Neural crest cell (in vitro differentiated cells): ENCODE data around the gene YIF1A. TPM values are rescaled to one million over a fixed set of nuclear protein-coding genes. Genes with fewer than 3 reads are reported as not detected.

ENCODE experiments used
- DNase-seq: peaks from one replicate; pipeline ENCODE4 v3.0.0; 2021; ENCODE audit warnings: low read depth, mixed read lengths, low spot score
- H3K27ac Mint-ChIP-seq: one replicate; pipeline ENCODE4 v1.8.0; 2021; ENCODE audit warnings: mild to moderate bottlenecking, mixed read lengths; ENCODE audit not compliant: unreplicated experiment
- H3K27me3 Mint-ChIP-seq: 2 replicates; pipeline ENCODE4 v1.8.0; 2021; ENCODE audit warnings: low read depth, mild to moderate bottlenecking, mixed read lengths
- H3K36me3 Mint-ChIP-seq: 2 replicates; pipeline ENCODE4 v1.8.0; 2021; ENCODE audit warnings: low read depth, mild to moderate bottlenecking, mixed read lengths
- H3K4me1 Mint-ChIP-seq: 2 replicates; pipeline ENCODE4 v1.8.0; 2021; ENCODE audit warnings: mixed read lengths
- H3K4me3 Mint-ChIP-seq: one replicate; pipeline ENCODE4 v1.8.0; 2021; ENCODE audit warnings: mild to moderate bottlenecking, mixed read lengths
- H3K9me3 Mint-ChIP-seq: 2 replicates; pipeline ENCODE4 v1.8.0; 2021; ENCODE audit warnings: mixed read lengths
- total RNA-seq: library from RNA; stranded (reverse); gene quantifications from 2 replicates; pipeline ENCODE4 v1.2.1, GENCODE V29; 2021
- TF ChIP-seq, protein P1 (sequence below): fragments of 200-600 bp; sonication (generic); conservative IDR thresholded peaks from 2 replicates; pipeline ENCODE4 v1.5.0; 2021; ENCODE audit warnings: antibody characterized with exemption, mild to moderate bottlenecking

Gene YIF1A
- total RNA-seq, 1 donor from 2014 or later: 60.9 TPM

DNA sequence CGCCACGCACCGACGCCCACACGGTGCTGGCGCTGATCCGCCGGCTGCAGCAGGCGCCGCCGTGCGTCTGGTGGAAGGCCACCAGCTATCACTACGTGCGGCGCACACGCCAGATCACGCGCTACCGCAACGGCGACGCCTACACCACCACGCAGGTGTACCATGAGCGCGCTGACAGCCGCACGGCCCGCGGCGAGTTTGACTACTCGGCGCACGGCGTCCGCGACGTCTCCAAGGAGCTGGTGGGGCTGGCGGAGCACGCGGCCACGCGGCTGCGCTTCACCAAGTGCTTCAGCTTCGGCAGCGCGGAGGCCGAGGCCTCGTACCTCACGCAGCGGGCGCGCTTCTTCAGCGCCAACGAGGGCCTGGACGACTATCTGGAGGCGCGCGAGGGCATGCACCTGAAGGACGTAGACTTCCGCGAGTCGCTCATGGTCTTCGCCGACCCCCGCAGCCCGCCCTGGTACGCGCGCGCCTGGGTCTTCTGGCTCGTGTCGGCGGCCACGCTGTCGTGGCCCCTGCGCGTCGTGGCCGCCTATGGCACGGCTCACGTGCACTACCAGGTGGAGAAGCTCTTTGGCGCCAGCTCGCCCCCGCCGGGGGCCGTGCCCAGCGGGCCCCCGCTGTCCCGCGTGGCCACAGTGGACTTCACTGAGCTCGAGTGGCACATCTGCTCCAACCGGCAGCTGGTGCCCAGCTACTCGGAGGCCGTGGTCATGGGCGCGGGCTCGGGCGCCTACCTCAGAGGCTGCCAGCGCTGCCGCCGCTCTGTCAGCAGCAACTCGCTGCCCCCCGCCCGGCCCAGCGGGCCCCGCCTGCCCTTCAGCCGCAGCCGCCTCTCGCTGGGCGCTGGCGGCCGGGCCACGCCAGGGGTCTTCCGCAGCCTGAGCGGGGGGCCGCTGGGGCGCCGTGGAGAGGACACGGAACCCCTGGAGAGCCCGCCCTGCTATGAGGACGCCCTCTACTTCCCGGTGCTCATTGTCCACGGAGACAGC lies 6.0 kb upstream of the YIF1A start:
- Mint-ChIP-seq H3K27ac (no peak overlapping the region), H3K4me1 (peaks cover 17% of the 10 kb centered on the region), H3K4me3 (no peak overlapping the region), H3K27me3 (peaks cover 56% of the 10 kb centered on the region), H3K36me3 (no peaks in the 10 kb centered on the region), H3K9me3 (no peaks in the 10 kb centered on the region)
- no peak for DNase-seq
- TF ChIP-seq, protein P1, sequence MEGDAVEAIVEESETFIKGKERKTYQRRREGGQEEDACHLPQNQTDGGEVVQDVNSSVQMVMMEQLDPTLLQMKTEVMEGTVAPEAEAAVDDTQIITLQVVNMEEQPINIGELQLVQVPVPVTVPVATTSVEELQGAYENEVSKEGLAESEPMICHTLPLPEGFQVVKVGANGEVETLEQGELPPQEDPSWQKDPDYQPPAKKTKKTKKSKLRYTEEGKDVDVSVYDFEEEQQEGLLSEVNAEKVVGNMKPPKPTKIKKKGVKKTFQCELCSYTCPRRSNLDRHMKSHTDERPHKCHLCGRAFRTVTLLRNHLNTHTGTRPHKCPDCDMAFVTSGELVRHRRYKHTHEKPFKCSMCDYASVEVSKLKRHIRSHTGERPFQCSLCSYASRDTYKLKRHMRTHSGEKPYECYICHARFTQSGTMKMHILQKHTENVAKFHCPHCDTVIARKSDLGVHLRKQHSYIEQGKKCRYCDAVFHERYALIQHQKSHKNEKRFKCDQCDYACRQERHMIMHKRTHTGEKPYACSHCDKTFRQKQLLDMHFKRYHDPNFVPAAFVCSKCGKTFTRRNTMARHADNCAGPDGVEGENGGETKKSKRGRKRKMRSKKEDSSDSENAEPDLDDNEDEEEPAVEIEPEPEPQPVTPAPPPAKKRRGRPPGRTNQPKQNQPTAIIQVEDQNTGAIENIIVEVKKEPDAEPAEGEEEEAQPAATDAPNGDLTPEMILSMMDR: no peak

DNA sequence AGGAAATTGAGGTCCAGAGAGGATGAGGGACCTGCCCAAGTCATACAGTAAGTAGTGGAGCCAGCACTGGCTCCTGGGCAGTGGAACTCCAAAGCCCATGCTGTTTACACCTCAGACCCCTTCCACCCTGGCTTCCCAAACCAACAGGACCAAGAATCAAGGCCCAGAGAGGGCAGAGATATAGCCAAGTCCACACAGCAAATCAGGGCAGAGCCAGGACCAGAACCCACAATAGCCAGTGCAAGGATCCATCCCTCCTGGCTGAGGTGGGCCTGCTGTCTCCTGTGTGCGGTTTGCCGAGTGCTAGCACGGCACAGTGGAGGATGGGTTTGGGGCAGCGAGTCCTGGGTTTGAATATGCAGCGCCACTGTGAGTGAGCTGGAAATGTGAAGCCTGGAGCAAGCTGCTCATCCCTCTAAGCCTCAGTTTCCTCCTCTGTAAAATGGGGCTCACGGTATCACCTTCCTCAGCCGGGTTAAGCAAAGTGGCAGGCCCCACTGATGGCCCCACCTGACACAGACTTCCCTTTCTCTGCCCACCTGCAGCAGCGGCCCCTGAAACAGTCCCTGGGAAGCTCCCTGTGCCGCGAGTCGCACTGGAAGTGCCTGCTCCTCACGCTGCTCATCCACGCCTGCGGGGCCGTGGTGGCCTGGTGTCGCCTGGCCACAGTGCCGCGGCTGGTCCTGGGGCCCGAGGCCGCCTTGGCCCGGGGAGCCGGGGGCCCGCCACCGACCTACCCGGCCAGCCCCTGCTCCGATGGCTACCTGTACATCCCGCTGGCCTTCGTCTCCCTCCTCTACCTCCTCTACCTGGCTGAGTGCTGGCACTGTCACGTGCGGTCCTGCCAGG lies 5.1 kb upstream of the YIF1A start:
- no peak for DNase-seq
- H3K36me3 Mint-ChIP-seq: no peaks in the 10 kb centered on the region
- TF ChIP-seq, protein P1: no peak
- peak overlapping the region; percentile 71 for H3K4me3 Mint-ChIP-seq
- H3K9me3 Mint-ChIP-seq: no peaks in the 10 kb centered on the region
- peaks cover 26% of the 10 kb centered on the region for H3K4me1 Mint-ChIP-seq
- H3K27ac Mint-ChIP-seq: no peak overlapping the region
- H3K27me3 Mint-ChIP-seq: peaks cover 62% of the 10 kb centered on the region

- peaks cover 29% of the 10 kb centered on the region for H3K4me1 Mint-ChIP-seq
- no peak overlapping the region for H3K27ac Mint-ChIP-seq
- H3K9me3 Mint-ChIP-seq: no peaks in the 10 kb centered on the region
- H3K27me3 Mint-ChIP-seq: peaks cover 64% of the 10 kb centered on the region
- no peaks in the 10 kb centered on the region for H3K36me3 Mint-ChIP-seq
- no peak for DNase-seq
- peak overlapping the region; percentile 71 for H3K4me3 Mint-ChIP-seq
- TF ChIP-seq, protein P1: no peak
These were observed 4.4 kb upstream of the YIF1A start for GRCh38 chr11:66293352-66293751.

DNA sequence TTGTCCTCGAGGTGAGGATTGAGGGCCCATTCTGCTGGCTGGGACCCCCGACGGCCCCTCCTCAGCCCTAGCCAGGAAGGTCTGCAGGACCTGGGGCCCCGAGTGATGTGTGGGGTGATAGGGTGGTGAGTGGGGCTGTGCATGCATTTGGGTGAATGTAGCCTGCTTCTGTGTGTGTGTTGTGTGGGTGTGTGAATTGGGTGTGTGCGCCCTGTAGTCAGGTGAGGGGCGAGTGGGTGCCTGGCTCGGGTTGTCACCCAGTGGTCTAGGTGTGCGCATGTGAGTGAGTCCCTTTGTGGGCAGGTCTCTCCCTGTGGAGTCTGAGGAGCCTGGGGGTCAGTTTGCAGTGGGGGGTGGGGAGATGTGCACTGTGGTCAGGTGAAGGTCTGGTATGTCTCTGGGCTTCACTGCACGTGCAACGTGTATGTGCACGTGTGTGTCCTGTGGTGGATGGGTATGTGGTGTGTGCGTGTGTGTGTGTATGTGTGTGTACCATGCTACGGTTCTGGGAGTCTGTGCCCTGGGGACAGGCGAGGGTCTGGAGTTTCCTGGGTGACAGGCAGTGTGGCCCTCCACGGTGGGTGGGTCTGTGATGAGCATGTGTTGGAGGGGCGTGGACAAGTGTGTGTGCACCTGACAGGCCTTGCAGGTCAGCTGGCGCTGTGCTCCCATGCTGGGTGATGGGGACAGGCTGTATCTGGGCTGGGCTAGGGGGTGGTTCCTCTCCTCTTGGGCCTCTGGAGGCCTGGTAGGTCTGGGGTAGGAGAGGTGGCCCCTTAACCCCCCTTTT lies 3.8 kb upstream of the YIF1A start:
- Mint-ChIP-seq H3K36me3 (no peaks in the 10 kb centered on the region), H3K27me3 (peaks cover 61% of the 10 kb centered on the region)
- DNase-seq: no peak

More for the DNA sequence above, 3.8 kb upstream of the YIF1A start:
- TF ChIP-seq, protein P1: no peak
- H3K9me3 Mint-ChIP-seq: no peaks in the 10 kb centered on the region
- H3K4me3 Mint-ChIP-seq: peak overlapping the region; percentile 75
- H3K27ac Mint-ChIP-seq: no peak overlapping the region
- H3K4me1 Mint-ChIP-seq: peaks cover 33% of the 10 kb centered on the region
